ENCODE data around the gene TMEM240. TPM values are rescaled to one million over a fixed set of nuclear protein-coding genes. Genes with fewer than 3 reads are reported as not detected.

The TMEM240 gene
- total and polyA plus RNA-seq, 2 donors (not counting 3 experiments of a cell fraction or from before 2014, with no cell fraction given) = 7.0 to 7.6 TPM

DNA sequence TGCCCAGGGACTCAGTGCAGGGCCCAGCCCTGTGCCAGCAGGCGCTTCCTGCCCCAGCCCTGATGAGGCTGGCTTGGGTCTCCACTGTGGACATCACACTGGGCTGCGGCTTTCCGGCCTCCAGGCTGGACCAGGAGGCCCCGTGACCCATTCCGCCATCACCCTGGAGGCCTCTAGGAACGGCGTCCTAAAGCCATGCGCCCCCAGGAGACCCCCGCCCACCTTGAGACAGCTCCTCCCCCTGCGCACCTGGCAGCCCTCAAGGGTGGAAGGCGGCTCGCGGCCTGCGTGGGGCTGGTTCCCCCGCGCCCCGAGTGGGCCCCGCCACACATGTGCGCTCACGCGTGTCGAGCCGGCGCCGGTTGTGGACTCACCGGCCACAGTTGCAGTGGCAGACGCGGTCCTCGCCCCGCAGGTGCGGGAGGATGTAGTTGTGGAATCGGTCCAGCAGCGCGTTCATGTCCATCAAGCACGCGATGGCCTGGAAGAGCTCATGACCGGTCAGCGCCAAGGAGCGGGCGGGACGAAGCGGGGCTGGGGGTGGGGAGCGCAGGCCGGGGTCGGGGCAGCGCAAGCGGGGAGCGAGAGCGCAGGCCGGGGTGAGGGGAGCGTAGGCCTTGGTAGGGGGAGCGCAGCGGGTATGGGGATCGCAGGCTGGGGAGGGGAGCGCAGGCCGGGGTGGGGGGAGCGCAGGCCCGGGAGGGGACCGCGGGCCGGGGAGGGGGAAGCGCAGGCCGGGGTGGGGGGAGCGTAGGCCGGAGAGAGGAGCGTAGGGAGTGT lies 924 bp downstream of the TMEM240 start:
- H3K4me2 ChIP-seq (ENCODE audit: insufficient read depth, low read length) = peak overlapping the region; percentile 63
- intact Hi-C loops (cut with micrococcal nuclease) = no loop called here
- TF ChIP-seq, protein P1, sequence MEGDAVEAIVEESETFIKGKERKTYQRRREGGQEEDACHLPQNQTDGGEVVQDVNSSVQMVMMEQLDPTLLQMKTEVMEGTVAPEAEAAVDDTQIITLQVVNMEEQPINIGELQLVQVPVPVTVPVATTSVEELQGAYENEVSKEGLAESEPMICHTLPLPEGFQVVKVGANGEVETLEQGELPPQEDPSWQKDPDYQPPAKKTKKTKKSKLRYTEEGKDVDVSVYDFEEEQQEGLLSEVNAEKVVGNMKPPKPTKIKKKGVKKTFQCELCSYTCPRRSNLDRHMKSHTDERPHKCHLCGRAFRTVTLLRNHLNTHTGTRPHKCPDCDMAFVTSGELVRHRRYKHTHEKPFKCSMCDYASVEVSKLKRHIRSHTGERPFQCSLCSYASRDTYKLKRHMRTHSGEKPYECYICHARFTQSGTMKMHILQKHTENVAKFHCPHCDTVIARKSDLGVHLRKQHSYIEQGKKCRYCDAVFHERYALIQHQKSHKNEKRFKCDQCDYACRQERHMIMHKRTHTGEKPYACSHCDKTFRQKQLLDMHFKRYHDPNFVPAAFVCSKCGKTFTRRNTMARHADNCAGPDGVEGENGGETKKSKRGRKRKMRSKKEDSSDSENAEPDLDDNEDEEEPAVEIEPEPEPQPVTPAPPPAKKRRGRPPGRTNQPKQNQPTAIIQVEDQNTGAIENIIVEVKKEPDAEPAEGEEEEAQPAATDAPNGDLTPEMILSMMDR (IDR thresholded peaks at IDR 0.05; ENCODE audit: extremely low read depth in 1 of 2, insufficient read depth in 1 of 2, low read depth in 1 of 2, low read length in 2 of 2) = no peak
- TF ChIP-seq EZH2 (IDR thresholded peaks at IDR 0.05; ENCODE audit: borderline replicate concordance, low read depth, low read length, severe bottlenecking) = no peak
- no peaks in the 10 kb centered on the region for H4K20me1 ChIP-seq (replicated peaks; ENCODE audit: control insufficient read depth, extremely low read depth, insufficient read depth, low read length)
- CTCF ChIA-PET = no interaction called here
- BruUV-seq (replicated peaks) = no TSS peak
- H3K27ac ChIP-seq (ENCODE audit: insufficient read depth, low read depth, low read length) = no peak overlapping the region
- POLR2A ChIA-PET = no interaction called here
- no peaks in the 10 kb centered on the region for H3K27me3 ChIP-seq (ENCODE audit: control insufficient read depth in 2 of 2, insufficient read depth in 2 of 2, low read length in 2 of 2)
- H3K4me1 ChIP-seq (ENCODE audit: control insufficient read depth, extremely low read depth, insufficient read depth, low read length) = peaks cover 14% of the 10 kb centered on the region
- peak overlapping the region; percentile 58 for H2AFZ ChIP-seq (ENCODE audit: low read depth, low read length)
- H3K4me3 ChIP-seq (replicated peaks in 1 of 3; ENCODE audit: insufficient read depth in 1 of 3, low read depth in 1 of 3, low read length in 3 of 3) = peak overlapping the region; percentile 32 to 60 (median 44)
- H3K9ac ChIP-seq (replicated peaks; ENCODE audit: extremely low read depth, insufficient read depth, low read length) = no peak overlapping the region
- DNase-seq (ENCODE audit: low read depth, low spot score) = peak; percentile 39
- H3K36me3 ChIP-seq (ENCODE audit: control insufficient read depth in 2 of 2, extremely low read depth in 1 of 2, insufficient read depth in 2 of 2, low read length in 2 of 2) = peaks cover 0 to 10% of the 10 kb centered on the region in 2 experiments
- H3K9me1 ChIP-seq (replicated peaks; ENCODE audit: control insufficient read depth, extremely low read depth, insufficient read depth, low read length) = no peaks in the 10 kb centered on the region
- peaks cover 7% of the 10 kb centered on the region for H3K79me2 ChIP-seq (ENCODE audit: control insufficient read depth, insufficient read depth, low read length)
- FAIRE-seq = peak; percentile 56
- H3K9me3 ChIP-seq (replicated peaks; ENCODE audit: control insufficient read depth, insufficient read depth, low read length) = no peaks in the 10 kb centered on the region
- dilution Hi-C loops (cut with MboI; ENCODE audit: extremely low pct_ligation_motif_present, low sequenced_read_pairs) = no loop called here

DNA sequence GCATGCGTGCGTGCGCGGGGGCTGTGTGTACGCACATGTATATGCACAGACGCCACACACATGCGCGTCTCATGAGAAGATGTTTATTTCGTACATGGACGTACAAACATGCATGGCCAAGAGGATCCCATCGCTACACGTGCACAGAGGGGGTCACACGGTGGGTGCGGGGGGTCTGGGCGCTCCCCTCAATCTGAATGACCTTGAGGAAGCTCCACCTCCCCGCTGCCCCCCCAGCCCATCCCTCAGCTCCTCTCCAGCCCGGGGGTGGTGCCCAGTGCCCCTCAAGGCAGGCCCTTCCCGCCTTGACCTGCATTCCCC lies 1.5 kb downstream of the TMEM240 start:
- DNase-seq (ENCODE audit: low read depth, low spot score) (no peak), FAIRE-seq (no peak)
- TF ChIP-seq, protein P2, sequence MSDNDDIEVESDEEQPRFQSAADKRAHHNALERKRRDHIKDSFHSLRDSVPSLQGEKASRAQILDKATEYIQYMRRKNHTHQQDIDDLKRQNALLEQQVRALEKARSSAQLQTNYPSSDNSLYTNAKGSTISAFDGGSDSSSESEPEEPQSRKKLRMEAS (IDR thresholded peaks at IDR 0.05; ENCODE audit: insufficient read depth, insufficient read length) = no peak
- TF ChIP-seq MYC (IDR thresholded peaks at IDR 0.05; ENCODE audit: low read depth, low read length) (no peak), GATA2 (IDR thresholded peaks at IDR 0.05; ENCODE audit: insufficient read depth, insufficient read length, low read depth, low read length) (no peak), POLR2AphosphoS5 (IDR thresholded peaks at IDR 0.05; ENCODE audit: insufficient read depth, low read depth, low read length) (no peak)
- no peaks in the 10 kb centered on the region for H3K27me3 ChIP-seq (ENCODE audit: control insufficient read depth in 2 of 2, insufficient read depth in 2 of 2, low read length in 2 of 2)
- H3K27ac ChIP-seq (ENCODE audit: insufficient read depth, low read depth, low read length) = no peak overlapping the region
- intact Hi-C loops (cut with micrococcal nuclease) (no loop called here), dilution Hi-C loops (cut with MboI; ENCODE audit: extremely low pct_ligation_motif_present, low sequenced_read_pairs) (no loop called here)
- peaks cover 7% of the 10 kb centered on the region for H3K79me2 ChIP-seq (ENCODE audit: control insufficient read depth, insufficient read depth, low read length)
- no peaks in the 10 kb centered on the region for H4K20me1 ChIP-seq (replicated peaks; ENCODE audit: control insufficient read depth, extremely low read depth, insufficient read depth, low read length)
- H3K9me3 ChIP-seq (replicated peaks; ENCODE audit: control insufficient read depth, insufficient read depth, low read length) = no peaks in the 10 kb centered on the region
- H3K9me1 ChIP-seq (replicated peaks; ENCODE audit: control insufficient read depth, extremely low read depth, insufficient read depth, low read length) = no peaks in the 10 kb centered on the region
- H3K4me1 ChIP-seq (ENCODE audit: control insufficient read depth, extremely low read depth, insufficient read depth, low read length) = peaks cover 14% of the 10 kb centered on the region
- ChIA-PET CTCF (no interaction called here), POLR2A (no interaction called here)
- H3K4me3 ChIP-seq (replicated peaks in 1 of 3; ENCODE audit: insufficient read depth in 1 of 3, low read depth in 1 of 3, low read length in 3 of 3) = peak overlapping the region in 2 of 3 experiments; percentile 44 to 60
- no TSS peak for BruUV-seq (replicated peaks)
- no peak overlapping the region for H2AFZ ChIP-seq (ENCODE audit: low read depth, low read length)
- no peak overlapping the region for H3K9ac ChIP-seq (replicated peaks; ENCODE audit: extremely low read depth, insufficient read depth, low read length)
- peak overlapping the region; percentile 63 for H3K4me2 ChIP-seq (ENCODE audit: insufficient read depth, low read length)
- H3K36me3 ChIP-seq (ENCODE audit: control insufficient read depth in 2 of 2, extremely low read depth in 1 of 2, insufficient read depth in 2 of 2, low read length in 2 of 2) = peaks cover 0 to 10% of the 10 kb centered on the region in 2 experiments
